ENCODE results near the gene ARHGEF17.

- TF ChIP-seq CTCF (IDR thresholded peaks at IDR 0.05; ENCODE audit: poor library complexity) (no peak), EZH2 (IDR thresholded peaks at IDR 0.05; ENCODE audit: borderline replicate concordance) (no peak)
These were observed 4.8 kb downstream of the ARHGEF17 start for GRCh38 chr11:73312851-73313327.
